SU-DHL-6 (cell line): ENCODE data around the gene BTG3.

Source experiments
- EZH2phosphoT487 ChIP-seq: fragments of 200-600 bp; sonication (generic), shearing (Covaris generic); conservative IDR thresholded peaks from 2 replicates; pipeline ENCODE4 v1.6.1; 2018; ENCODE audit warnings: mild to moderate bottlenecking, antibody characterized with exemption, low read length, moderate library complexity, mixed read lengths
- TF ChIP-seq, protein P1 (sequence below): fragments of 200-600 bp; sonication (generic); IDR thresholded peaks from one replicate; pipeline ENCODE4 v1.5.1; 2017; ENCODE audit warnings: antibody characterized with exemption, mild to moderate bottlenecking, low read length, moderate library complexity; ENCODE audit not compliant: insufficient read depth, poor library complexity, severe bottlenecking

DNA sequence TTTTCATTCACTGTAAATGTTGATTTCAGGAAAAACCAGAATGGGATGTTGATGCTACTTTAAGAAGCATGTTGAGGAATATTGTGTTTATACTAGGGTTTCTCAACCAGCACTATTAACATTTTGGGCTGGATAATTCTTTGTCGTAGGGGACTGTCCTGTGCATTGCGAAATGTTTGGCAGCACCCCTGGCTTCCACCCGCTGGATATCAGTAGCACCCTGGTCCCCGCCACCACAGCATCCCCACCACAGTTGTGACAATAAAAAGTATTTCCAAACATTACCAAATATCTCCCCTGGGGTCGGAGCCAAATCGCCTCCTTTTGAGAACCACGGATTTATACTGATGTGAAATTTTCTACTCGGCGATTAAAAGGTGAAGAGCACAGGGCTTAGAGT, 41.9 kb downstream of the BTG3 start:
- TF ChIP-seq, protein P1, sequence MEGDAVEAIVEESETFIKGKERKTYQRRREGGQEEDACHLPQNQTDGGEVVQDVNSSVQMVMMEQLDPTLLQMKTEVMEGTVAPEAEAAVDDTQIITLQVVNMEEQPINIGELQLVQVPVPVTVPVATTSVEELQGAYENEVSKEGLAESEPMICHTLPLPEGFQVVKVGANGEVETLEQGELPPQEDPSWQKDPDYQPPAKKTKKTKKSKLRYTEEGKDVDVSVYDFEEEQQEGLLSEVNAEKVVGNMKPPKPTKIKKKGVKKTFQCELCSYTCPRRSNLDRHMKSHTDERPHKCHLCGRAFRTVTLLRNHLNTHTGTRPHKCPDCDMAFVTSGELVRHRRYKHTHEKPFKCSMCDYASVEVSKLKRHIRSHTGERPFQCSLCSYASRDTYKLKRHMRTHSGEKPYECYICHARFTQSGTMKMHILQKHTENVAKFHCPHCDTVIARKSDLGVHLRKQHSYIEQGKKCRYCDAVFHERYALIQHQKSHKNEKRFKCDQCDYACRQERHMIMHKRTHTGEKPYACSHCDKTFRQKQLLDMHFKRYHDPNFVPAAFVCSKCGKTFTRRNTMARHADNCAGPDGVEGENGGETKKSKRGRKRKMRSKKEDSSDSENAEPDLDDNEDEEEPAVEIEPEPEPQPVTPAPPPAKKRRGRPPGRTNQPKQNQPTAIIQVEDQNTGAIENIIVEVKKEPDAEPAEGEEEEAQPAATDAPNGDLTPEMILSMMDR: no peak
- TF ChIP-seq EZH2phosphoT487: no peak
